ENCODE data around the gene TRMT10C.
"Not testable (repeated sequence)": the region's sequence is repeated elsewhere in the genome, so short reads cannot be mapped to it uniquely, and the experiment has no call there.

TRMT10C gene

GRCh38 chr3:101549473-101549872 lies 12.2 kb upstream of the TRMT10C start:
- no peak for DNase-seq

GRCh38 chr3:101551359-101552081 lies 10.1 kb upstream of the TRMT10C start:
- DNase-seq: not testable (repeated sequence)

- DNase-seq: not testable (repeated sequence)
Observed at GRCh38 chr3:101553381-101553780, 8.3 kb upstream of the TRMT10C start.

GRCh38 chr3:101556064-101556463 lies 5.6 kb upstream of the TRMT10C start:
- DNase-seq: no peak

- DNase-seq: peak; percentile 62 to 69
Observed at GRCh38 chr3:101567528-101568317, 6.1 kb downstream of the TRMT10C start.

GRCh38 chr3:101571028-101571895 lies 9.6 kb downstream of the TRMT10C start:
- no peak for DNase-seq

- peak; percentile 99 to 100 for DNase-seq
Observed at GRCh38 chr3:101573449-101574387, 12.1 kb downstream of the TRMT10C start, which contains the start of gene PCNP. TSS of gene PCNP (plus strand) at chr3:101574180. CDS start at chr3:101574216, 36 bp downstream.

- no peak for DNase-seq
Observed at GRCh38 chr3:101574388-101575112, 12.9 kb downstream of the TRMT10C start.

- DNase-seq: no peak
Observed at GRCh38 chr3:101577286-101577685, 15.6 kb downstream of the TRMT10C start.

- no peak for DNase-seq
Observed at GRCh38 chr3:101588616-101589015, 26.9 kb downstream of the TRMT10C start.

- DNase-seq: no peak
Observed at GRCh38 chr3:101591071-101591470, 29.4 kb downstream of the TRMT10C start.

- DNase-seq: no peak
Observed at GRCh38 chr3:101602731-101603130, 41.1 kb downstream of the TRMT10C start.

- no peak for DNase-seq
Observed at GRCh38 chr3:101603184-101603583, 41.5 kb downstream of the TRMT10C start.

- DNase-seq: not testable (repeated sequence)
Observed at GRCh38 chr3:101605398-101605797, 43.7 kb downstream of the TRMT10C start.

GRCh38 chr3:101611023-101611422 lies 49.4 kb downstream of the TRMT10C start:
- DNase-seq: no peak

- DNase-seq: not testable (repeated sequence)
Observed at GRCh38 chr3:101613014-101613413, 51.3 kb downstream of the TRMT10C start.

- DNase-seq: no peak
Observed at GRCh38 chr3:101615525-101615924, 53.9 kb downstream of the TRMT10C start.

All from activated T-cell treated with anti-CD3 and anti-CD28 coated beads, Interleukin-2, amount 50 U/mL, for 48 hours (primary cell).